GM23338 (cell line): Measurements from ENCODE around the gene OR51A7. TPM values are rescaled to one million over a fixed set of nuclear protein-coding genes. Genes with fewer than 3 reads are reported as not detected.

Experiments used
- CREB1 ChIP-seq: fragments of 250-450 bp; sonication (Bioruptor Pico); IDR thresholded peaks from 2 replicates; pipeline ENCODE4 v1.5.0; 2020; ENCODE audit warnings: low read depth, mild to moderate bottlenecking, moderate library complexity
- CTCF ChIP-seq, 2 experiments: fragments of 200-600 bp in 1 of 2; sonication (generic) in 1 of 2; conservative IDR thresholded peaks; 2 replicates each; pipeline versions ENCODE4 v1.5.1 to v1.6.1; 2016 to 2017; ENCODE audit warnings: antibody characterized with exemption in 2 of 2, low read depth in 2 of 2, mild to moderate bottlenecking in 2 of 2, moderate library complexity in 1 of 2
- EZH2 ChIP-seq: fragments of 200-600 bp; sonication (generic); IDR thresholded peaks from one replicate; pipeline ENCODE4 v1.8.0; 2017; ENCODE audit warnings: antibody characterized with exemption, mild to moderate bottlenecking, low read depth; ENCODE audit not compliant: unreplicated experiment
- EZH2phosphoT487 ChIP-seq: fragments of 200-600 bp; sonication (generic); IDR thresholded peaks from one replicate; pipeline ENCODE4 v1.8.1; 2018; ENCODE audit warnings: antibody characterized with exemption; ENCODE audit not compliant: unreplicated experiment
- JUNB ChIP-seq: IDR thresholded peaks from one replicate; pipeline ENCODE4 v1.6.1; 2016; ENCODE audit warnings: antibody characterized with exemption; ENCODE audit not compliant: unreplicated experiment
- NANOG ChIP-seq: IDR thresholded peaks from 2 replicates; pipeline ENCODE4 v1.6.1; 2016; ENCODE audit warnings: antibody characterized with exemption, borderline replicate concordance
- STAT1 ChIP-seq: IDR thresholded peaks from one replicate; pipeline ENCODE4 v1.6.1; 2016; ENCODE audit warnings: antibody characterized with exemption; ENCODE audit not compliant: unreplicated experiment
- ZNF114 ChIP-seq: fragments of 250-450 bp; sonication (Bioruptor Pico); IDR thresholded peaks from 2 replicates; pipeline ENCODE4 v1.5.0; 2020; ENCODE audit warnings: mild to moderate bottlenecking, moderate library complexity
- ZNF331 ChIP-seq: fragments of 250-450 bp; sonication (Bioruptor Pico); IDR thresholded peaks from 2 replicates; pipeline ENCODE4 v1.5.0; 2020; ENCODE audit warnings: low read depth, mild to moderate bottlenecking, moderate library complexity
- ZNF462 ChIP-seq: fragments of 250-450 bp; sonication (Bioruptor Pico); IDR thresholded peaks from 2 replicates; pipeline ENCODE4 v1.5.0; 2020; ENCODE audit warnings: mild to moderate bottlenecking, moderate library complexity
- polyA plus RNA-seq: library from polyadenylated mRNA; unstranded; fragments of >200 nt; fragmentation: Nextera tagmentation; extraction: Ambion mirVana; gene quantifications from 2 replicates; pipeline ENCODE4 v1.2.1, GENCODE V29; 2016
- total RNA-seq: library from RNA; depleted of rRNA; stranded (reverse); fragments of >200 nt; shearing (Covaris generic); gene quantifications from 2 replicates; pipeline ENCODE4 v1.2.3, GENCODE V29; 2014

The OR51A7 gene
- total and polyA plus RNA-seq, 2 experiments from 2014 or later, result not detected

- TF ChIP-seq ZNF462, result no peak
- no peak for TF ChIP-seq NANOG
- no peak for TF ChIP-seq CREB1 (CRISPR knock-in tag)
- TF ChIP-seq ZNF114, result no peak
- TF ChIP-seq EZH2, result no peak
- TF ChIP-seq ZNF331, result no peak
- no peak for TF ChIP-seq CTCF (conservative IDR thresholded peaks at IDR 0.05; ENCODE audit: low read depth in 2 of 2)
- TF ChIP-seq JUNB, result no peak
- no peak for TF ChIP-seq EZH2phosphoT487
- no peak for TF ChIP-seq STAT1
These were observed 17.4 kb upstream of the OR51A7 start (continued) for GRCh38 chr11:4886186-4886585.
